ENCODE measurements around the gene AFAP1. TPM values are rescaled to one million over a fixed set of nuclear protein-coding genes. Genes with fewer than 3 reads are reported as not detected.

AFAP1 gene
- total RNA-seq, 1 experiment from 2014 or later: 94.7 TPM

GRCh38 chr4:7780751-7781348 lies 158.8 kb downstream of the AFAP1 start:
- in situ Hi-C loops (cut with HindIII; ENCODE audit: low pct_unique_long_range_greater_than_20kb, low sequenced_read_pairs): no loop called here
- ChIA-PET POLR2A (no interaction called here), CTCF (no interaction called here)
- no peak for DNase-seq (ENCODE audit: low read depth, low spot score)
- no peak for ATAC-seq
- Histone ChIP-seq H3K9me3 (ENCODE audit: control insufficient read depth, insufficient read depth, low read depth, low read length) (no peaks in the 10 kb centered on the region), H3K36me3 (ENCODE audit: control insufficient read depth, insufficient read depth, low read length) (peaks cover 17% of the 10 kb centered on the region), H3K4me1 (ENCODE audit: control insufficient read depth, insufficient read depth, low read length) (peaks cover 24% of the 10 kb centered on the region), H3K4me3 (ENCODE audit: low read depth in 2 of 2, low read length in 2 of 2) (no peak overlapping the region), H3K27ac (ENCODE audit: low read length) (no peak overlapping the region), H3K27me3 (ENCODE audit: control insufficient read depth, insufficient read depth, low read length) (no peaks in the 10 kb centered on the region)
- BruUV-seq (replicated peaks): no TSS peak
- no peak for TF ChIP-seq TCF7L2 (IDR thresholded peaks at IDR 0.05; ENCODE audit: low read depth, low read length)
- TF ChIP-seq, protein P1, sequence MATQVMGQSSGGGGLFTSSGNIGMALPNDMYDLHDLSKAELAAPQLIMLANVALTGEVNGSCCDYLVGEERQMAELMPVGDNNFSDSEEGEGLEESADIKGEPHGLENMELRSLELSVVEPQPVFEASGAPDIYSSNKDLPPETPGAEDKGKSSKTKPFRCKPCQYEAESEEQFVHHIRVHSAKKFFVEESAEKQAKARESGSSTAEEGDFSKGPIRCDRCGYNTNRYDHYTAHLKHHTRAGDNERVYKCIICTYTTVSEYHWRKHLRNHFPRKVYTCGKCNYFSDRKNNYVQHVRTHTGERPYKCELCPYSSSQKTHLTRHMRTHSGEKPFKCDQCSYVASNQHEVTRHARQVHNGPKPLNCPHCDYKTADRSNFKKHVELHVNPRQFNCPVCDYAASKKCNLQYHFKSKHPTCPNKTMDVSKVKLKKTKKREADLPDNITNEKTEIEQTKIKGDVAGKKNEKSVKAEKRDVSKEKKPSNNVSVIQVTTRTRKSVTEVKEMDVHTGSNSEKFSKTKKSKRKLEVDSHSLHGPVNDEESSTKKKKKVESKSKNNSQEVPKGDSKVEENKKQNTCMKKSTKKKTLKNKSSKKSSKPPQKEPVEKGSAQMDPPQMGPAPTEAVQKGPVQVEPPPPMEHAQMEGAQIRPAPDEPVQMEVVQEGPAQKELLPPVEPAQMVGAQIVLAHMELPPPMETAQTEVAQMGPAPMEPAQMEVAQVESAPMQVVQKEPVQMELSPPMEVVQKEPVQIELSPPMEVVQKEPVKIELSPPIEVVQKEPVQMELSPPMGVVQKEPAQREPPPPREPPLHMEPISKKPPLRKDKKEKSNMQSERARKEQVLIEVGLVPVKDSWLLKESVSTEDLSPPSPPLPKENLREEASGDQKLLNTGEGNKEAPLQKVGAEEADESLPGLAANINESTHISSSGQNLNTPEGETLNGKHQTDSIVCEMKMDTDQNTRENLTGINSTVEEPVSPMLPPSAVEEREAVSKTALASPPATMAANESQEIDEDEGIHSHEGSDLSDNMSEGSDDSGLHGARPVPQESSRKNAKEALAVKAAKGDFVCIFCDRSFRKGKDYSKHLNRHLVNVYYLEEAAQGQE (IDR thresholded peaks at IDR 0.05; ENCODE audit: insufficient read depth in 1 of 2, low read depth in 2 of 2, low read length in 1 of 2): no peak
- no peak for TF ChIP-seq POLR2AphosphoS5 (IDR thresholded peaks at IDR 0.05; ENCODE audit: low read depth, low read length)
- TF ChIP-seq CTCF (IDR thresholded peaks at IDR 0.05): no peak
- TF ChIP-seq SIN3A (IDR thresholded peaks at IDR 0.05; ENCODE audit: borderline replicate concordance, insufficient read depth, low read depth, low read length): no peak
- intact Hi-C loops (cut with micrococcal nuclease; ENCODE audit: unreplicated experiment): no loop called here

GRCh38 chr4:7779432-7779768 lies 160.3 kb downstream of the AFAP1 start:
- BruUV-seq (replicated peaks): no TSS peak
- TF ChIP-seq, protein P1 (IDR thresholded peaks at IDR 0.05; ENCODE audit: insufficient read depth in 1 of 2, low read depth in 2 of 2, low read length in 1 of 2): no peak
- TF ChIP-seq SIN3A (IDR thresholded peaks at IDR 0.05; ENCODE audit: borderline replicate concordance, insufficient read depth, low read depth, low read length) (no peak), CTCF (IDR thresholded peaks at IDR 0.05) (no peak), POLR2AphosphoS5 (IDR thresholded peaks at IDR 0.05; ENCODE audit: low read depth, low read length) (no peak), TCF7L2 (IDR thresholded peaks at IDR 0.05; ENCODE audit: low read depth, low read length) (no peak)
- intact Hi-C loops (cut with micrococcal nuclease; ENCODE audit: unreplicated experiment) (no loop called here), in situ Hi-C loops (cut with HindIII; ENCODE audit: low pct_unique_long_range_greater_than_20kb, low sequenced_read_pairs) (no loop called here)
- ChIA-PET CTCF (no interaction called here), POLR2A (interaction anchor here (0.6 kb wide), 1 partner anchor 10 kb away, joined by 3 read pairs; no protein-coding TSS in a partner anchor)
- H3K27me3 ChIP-seq (ENCODE audit: control insufficient read depth, insufficient read depth, low read length): no peaks in the 10 kb centered on the region
- H3K4me3 ChIP-seq (ENCODE audit: low read depth in 2 of 2, low read length in 2 of 2): no peak overlapping the region
- ATAC-seq: no peak
- peaks cover 36% of the 10 kb centered on the region for H3K4me1 ChIP-seq (ENCODE audit: control insufficient read depth, insufficient read depth, low read length)
- peaks cover 13% of the 10 kb centered on the region for H3K36me3 ChIP-seq (ENCODE audit: control insufficient read depth, insufficient read depth, low read length)
- DNase-seq (ENCODE audit: low read depth, low spot score): no peak
- peak overlapping the region; percentile 63; the same call in 1 of the 2 replicates for H3K27ac ChIP-seq (ENCODE audit: low read length)
- H3K9me3 ChIP-seq (ENCODE audit: control insufficient read depth, insufficient read depth, low read depth, low read length): no peaks in the 10 kb centered on the region
